Mesenchymal stem cell (in vitro differentiated cells and primary cell): ENCODE measurements around the gene ATG2A.

ENCODE experiments used
- DNase-seq: peaks from one replicate; pipeline ENCODE4 v3.0.0-alpha.2; 2013
- H2AFZ ChIP-seq: one replicate; pipeline ENCODE4 v1.6.1; 2013; ENCODE audit warnings: low read depth, mild to moderate bottlenecking, control low read depth, inconsistent platforms, low read length, moderate library complexity
- H2AK5ac ChIP-seq: 2 replicates; pipeline ENCODE4 v1.6.1; 2013; ENCODE audit warnings: low read length, moderate library complexity, mild to moderate bottlenecking, inconsistent platforms; ENCODE audit not compliant: severe bottlenecking
- H2BK120ac ChIP-seq: one replicate; pipeline ENCODE4 v1.6.1; 2013; ENCODE audit warnings: low read depth, mild to moderate bottlenecking, inconsistent platforms, low read length, moderate library complexity
- H2BK12ac ChIP-seq, 2 experiments: one replicate each; pipeline ENCODE4 v1.6.1; 2013; ENCODE audit warnings: inconsistent platforms in 2 of 2, low read length in 2 of 2, mild to moderate bottlenecking in 2 of 2, moderate library complexity in 2 of 2, control low read depth in 1 of 2
- H2BK15ac ChIP-seq: one replicate; pipeline ENCODE4 v1.6.1; 2013; ENCODE audit warnings: mild to moderate bottlenecking, low read depth, inconsistent platforms; ENCODE audit not compliant: poor library complexity, severe bottlenecking
- H2BK5ac ChIP-seq: 2 replicates; pipeline ENCODE4 v1.6.1; 2013; ENCODE audit warnings: low read depth, mild to moderate bottlenecking, low read length, control low read depth, inconsistent platforms; ENCODE audit not compliant: poor library complexity, severe bottlenecking
- H3K14ac ChIP-seq, 2 experiments: one replicate each; pipeline ENCODE4 v1.6.1; 2013; ENCODE audit warnings: inconsistent platforms in 2 of 2, low read length in 2 of 2, control low read depth in 1 of 2, mild to moderate bottlenecking in 1 of 2, moderate library complexity in 1 of 2
- H3K18ac ChIP-seq, 2 experiments: one replicate each; pipeline ENCODE4 v1.6.1; 2013; ENCODE audit warnings: inconsistent platforms in 2 of 2, low read length in 2 of 2, control low read depth in 1 of 2, low read depth in 1 of 2, mild to moderate bottlenecking in 1 of 2
- H3K23ac ChIP-seq, 2 experiments: one replicate each; pipeline ENCODE4 v1.6.1; 2013; ENCODE audit warnings: inconsistent platforms in 2 of 2, low read length in 2 of 2, mild to moderate bottlenecking in 2 of 2, moderate library complexity in 2 of 2, control low read depth in 1 of 2
- H3K27ac ChIP-seq: 2 replicates; pipeline ENCODE4 v1.5.1; 2013; ENCODE audit warnings: mild to moderate bottlenecking, moderate library complexity, low read length, control low read depth, inconsistent platforms; ENCODE audit not compliant: poor library complexity, severe bottlenecking
- H3K27me3 ChIP-seq, 2 experiments: 2 replicates each; pipeline versions ENCODE4 v1.6.1 to v1.7.0; 2013; ENCODE audit warnings: low read length in 2 of 2, mild to moderate bottlenecking in 2 of 2, moderate library complexity in 2 of 2, control low read depth in 1 of 2, inconsistent platforms in 1 of 2; ENCODE audit not compliant: control insufficient read depth in 1 of 2, insufficient read depth in 1 of 2
- H3K36me3 ChIP-seq, 2 experiments: 2 replicates each; pipeline versions ENCODE4 v1.6.1 to v1.7.0; 2013; ENCODE audit warnings: low read length in 2 of 2, control low read depth in 1 of 2, inconsistent platforms in 1 of 2, low read depth in 1 of 2, mild to moderate bottlenecking in 1 of 2; ENCODE audit not compliant: insufficient read depth in 2 of 2, control insufficient read depth in 1 of 2
- H3K4ac ChIP-seq, 2 experiments: one replicate each; pipeline ENCODE4 v1.6.1; 2013; ENCODE audit warnings: inconsistent platforms in 2 of 2, low read length in 2 of 2, mild to moderate bottlenecking in 2 of 2, moderate library complexity in 2 of 2, control low read depth in 1 of 2, low read depth in 1 of 2
- H3K4me1 ChIP-seq: 2 replicates; pipeline ENCODE4 v1.6.1; 2013; ENCODE audit warnings: low read depth, low read length, control low read depth; ENCODE audit not compliant: control insufficient read depth, insufficient read depth
- H3K4me2 ChIP-seq: 2 replicates; pipeline ENCODE4 v1.6.1; 2013; ENCODE audit warnings: low read length, mild to moderate bottlenecking, inconsistent platforms; ENCODE audit not compliant: poor library complexity, severe bottlenecking
- H3K4me3 ChIP-seq, 2 experiments: 2 replicates each; pipeline versions ENCODE4 v1.5.1 to v1.7.0; 2013; ENCODE audit warnings: low read length in 2 of 2, mild to moderate bottlenecking in 2 of 2, control low read depth in 1 of 2, low read depth in 1 of 2; ENCODE audit not compliant: insufficient read depth in 1 of 2
- H3K79me1 ChIP-seq: replicated peaks from 2 replicates; pipeline ENCODE4 v1.6.1; 2013; ENCODE audit warnings: mild to moderate bottlenecking, control low read depth, low read length, inconsistent platforms; ENCODE audit not compliant: poor library complexity, severe bottlenecking
- H3K9ac ChIP-seq: 2 replicates; pipeline ENCODE4 v1.7.0; 2013; ENCODE audit warnings: mild to moderate bottlenecking, low read length, moderate library complexity
- H3K9me3 ChIP-seq: 2 replicates; pipeline ENCODE4 v1.7.0; 2013; ENCODE audit warnings: mild to moderate bottlenecking, low read length; ENCODE audit not compliant: control insufficient read depth
- H4K8ac ChIP-seq: one replicate; pipeline ENCODE4 v1.6.1; 2013; ENCODE audit warnings: inconsistent platforms, mild to moderate bottlenecking, low read length, moderate library complexity
- H4K91ac ChIP-seq: one replicate; pipeline ENCODE4 v1.6.1; 2013; ENCODE audit warnings: mild to moderate bottlenecking, low read length, inconsistent platforms
- WGBS: methylation state at CpG from one replicate; pipeline ENCODE4 v1.1.7; 2013; ENCODE audit warnings: mixed read lengths; 5-methylcytosine and 5-hydroxymethylcytosine counted together

ATG2A gene

DNA sequence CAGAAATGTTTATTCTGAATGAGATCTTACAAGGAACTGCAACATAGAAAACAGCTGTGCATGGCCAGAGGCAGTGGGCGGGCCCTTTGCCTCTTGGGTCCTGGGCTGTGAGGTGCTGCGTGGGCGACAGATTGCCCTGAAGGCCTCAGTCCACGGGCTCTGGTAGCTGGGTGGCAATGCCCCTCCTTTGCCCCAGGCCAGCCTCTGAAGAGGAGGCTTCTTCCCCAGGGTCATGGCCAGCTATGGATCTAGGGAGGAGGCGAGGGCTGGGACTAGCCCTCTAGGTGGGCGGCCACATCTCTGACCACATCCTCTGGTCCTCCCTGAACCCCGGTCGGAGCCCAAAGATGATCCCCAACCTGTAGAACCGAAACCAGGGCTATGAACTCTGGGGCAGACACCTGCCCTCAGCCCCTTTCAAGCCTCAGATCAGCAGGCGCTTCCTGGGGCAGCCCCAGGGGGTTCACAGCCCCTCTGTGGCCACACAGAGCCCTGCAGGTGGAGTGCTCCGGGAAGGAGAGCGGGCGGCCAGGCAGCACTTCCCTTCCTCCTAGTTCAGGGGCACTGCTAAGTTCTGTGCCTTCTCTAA lies 65.9 kb downstream of the ATG2A start:
- H2BK120ac ChIP-seq = no peak overlapping the region
- H2BK15ac ChIP-seq = no peak overlapping the region
- H2BK12ac ChIP-seq = peak overlapping the region in 1 of 2 experiments; percentile 79
- H4K8ac ChIP-seq = no peak overlapping the region
- H3K4me1 ChIP-seq = peaks cover 67% of the 10 kb centered on the region
- 76% methylated on average over 13 of the region's 13 CpGs for WGBS
- no peak overlapping the region for H2AFZ ChIP-seq
- H2AK5ac ChIP-seq = no peak overlapping the region
- H3K23ac ChIP-seq = no peak overlapping the region
- peak overlapping the region; percentile 14 for H3K9ac ChIP-seq
- H3K27ac ChIP-seq = no peak overlapping the region
- DNase-seq = peak; percentile 54
- peak overlapping the region in 1 of 2 experiments; percentile 67 for H3K18ac ChIP-seq
- H3K4me3 ChIP-seq = no peak overlapping the region
- no peaks in the 10 kb centered on the region for H3K9me3 ChIP-seq
- peaks cover 19% of the 10 kb centered on the region for H3K79me1 ChIP-seq
- peak overlapping the region; percentile 5 for H4K91ac ChIP-seq
- no peak overlapping the region for H3K4ac ChIP-seq
- H3K4me2 ChIP-seq = no peak overlapping the region
- H3K36me3 ChIP-seq = peaks cover 21 to 44% of the 10 kb centered on the region in 2 experiments
- no peak overlapping the region for H3K14ac ChIP-seq
- H2BK5ac ChIP-seq = no peak overlapping the region
- no peaks in the 10 kb centered on the region for H3K27me3 ChIP-seq

- H3K36me3 ChIP-seq = peaks cover 15 to 33% of the 10 kb centered on the region in 2 experiments
- peak overlapping the region in 1 of 2 experiments; percentile 21 for H2BK12ac ChIP-seq
- H3K4me1 ChIP-seq = peaks cover 54% of the 10 kb centered on the region
- no peak overlapping the region for H4K8ac ChIP-seq
- H3K9me3 ChIP-seq = no peaks in the 10 kb centered on the region
- H3K23ac ChIP-seq = no peak overlapping the region
- H2AFZ ChIP-seq = no peak overlapping the region
- no peak overlapping the region for H2BK5ac ChIP-seq
- no peak overlapping the region for H2BK120ac ChIP-seq
- H3K27me3 ChIP-seq = no peaks in the 10 kb centered on the region
- H3K4me2 ChIP-seq = no peak overlapping the region
- peak overlapping the region; percentile 14 for H3K9ac ChIP-seq
- H3K4ac ChIP-seq = no peak overlapping the region
- no peak overlapping the region for H3K14ac ChIP-seq
- no peak for DNase-seq
- H2AK5ac ChIP-seq = peak overlapping the region; percentile 30
- H2BK15ac ChIP-seq = no peak overlapping the region
- H3K27ac ChIP-seq = no peak overlapping the region
- 94% methylated on average over 18 of the region's 19 CpGs for WGBS
- peak overlapping the region; percentile 12 for H4K91ac ChIP-seq
- H3K79me1 ChIP-seq = peaks cover 18% of the 10 kb centered on the region
- no peak overlapping the region for H3K4me3 ChIP-seq
- H3K18ac ChIP-seq = peak overlapping the region in 1 of 2 experiments; percentile 18
Observed at GRCh38 chr11:64849598-64850356, 67.2 kb downstream of the ATG2A start.

- Histone ChIP-seq H2AK5ac (peak overlapping the region; percentile 14), H4K8ac (peak overlapping the region; percentile 45), H2AFZ (no peak overlapping the region), H3K23ac (no peak overlapping the region), H3K4ac (peak overlapping the region in 1 of 2 experiments; percentile 2), H3K18ac (no peak overlapping the region), H3K27ac (no peak overlapping the region), H3K9me3 (no peaks in the 10 kb centered on the region), H4K91ac (peak overlapping the region; percentile 64), H2BK5ac (no peak overlapping the region), H3K4me1 (peaks cover 54% of the 10 kb centered on the region), H3K79me1 (peaks cover 18% of the 10 kb centered on the region), H3K4me3 (no peak overlapping the region), H3K9ac (no peak overlapping the region), H3K14ac (no peak overlapping the region), H2BK15ac (no peak overlapping the region), H3K27me3 (no peaks in the 10 kb centered on the region), H2BK12ac (peak overlapping the region; percentile 46 to 49), H3K36me3 (peaks cover 8 to 26% of the 10 kb centered on the region in 2 experiments), H2BK120ac (no peak overlapping the region), H3K4me2 (no peak overlapping the region)
- DNase-seq = no peak
- 87% methylated on average over 16 of the region's 16 CpGs for WGBS
Observed at GRCh38 chr11:64848826-64849597, 68.0 kb downstream of the ATG2A start.
